A673 (cell line): ENCODE measurements around the gene KCMF1. TPM values are rescaled to one million over a fixed set of nuclear protein-coding genes. Genes with fewer than 3 reads are reported as not detected.

Experiments used
- BruUV-seq: library from RNA; stranded (reverse); fragments of 400-500 nt; replicated peaks from 2 replicates; lab custom pipeline; 2021; lab: Mats Ljungman, UMichigan
- CTCF ChIA-PET: fragments of 300-600 bp; sonication (Branson Sonifier 250); formaldehyde crosslinking; loops from one replicate; lab custom pipeline; 2022; ENCODE audit warnings: antibody characterized with exemption; lab: Charles Lee
- POLR2A ChIA-PET: fragments of 300-600 bp; sonication (Branson Sonifier 250); formaldehyde crosslinking; loops from one replicate; lab custom pipeline; 2022; ENCODE audit warnings: antibody characterized with exemption; ENCODE audit not compliant: low non-redundant PET; lab: Charles Lee
- DNase-seq: peaks from one replicate; pipeline ENCODE4 v3.0.0-alpha.2; 2015; ENCODE audit warnings: low spot score
- H3K27ac ChIP-seq: fragments of 200-600 bp; sonication (generic); 2 replicates; pipeline ENCODE4 v1.5.1; 2016; ENCODE audit warnings: mixed run types, low read depth, mild to moderate bottlenecking, mixed read lengths, antibody characterized with exemption, low read length; ENCODE audit not compliant: poor library complexity, severe bottlenecking
- H3K27me3 ChIP-seq: fragments of 200-600 bp; sonication (generic); replicated peaks from 2 replicates; pipeline ENCODE4 v1.6.1; 2017; ENCODE audit warnings: mixed run types, low read depth, mild to moderate bottlenecking, mixed read lengths, antibody characterized with exemption, low read length; ENCODE audit not compliant: insufficient read depth, poor library complexity
- H3K36me3 ChIP-seq: fragments of 200-600 bp; sonication (generic); 2 replicates; pipeline ENCODE4 v1.6.1; 2016; ENCODE audit warnings: mixed run types, mild to moderate bottlenecking, mixed read lengths, antibody characterized with exemption, low read length; ENCODE audit not compliant: insufficient read depth, poor library complexity, severe bottlenecking
- H3K4me1 ChIP-seq: fragments of 200-600 bp; sonication (generic); 2 replicates; pipeline ENCODE4 v1.6.1; 2017; ENCODE audit warnings: mixed run types, mild to moderate bottlenecking, mixed read lengths, antibody characterized with exemption, low read length; ENCODE audit not compliant: insufficient read depth, poor library complexity, severe bottlenecking
- H3K4me3 ChIP-seq: fragments of 200-600 bp; sonication (generic); 2 replicates; pipeline ENCODE4 v1.5.1; 2016; ENCODE audit warnings: low read depth, mixed run types, mild to moderate bottlenecking, mixed read lengths, low read length; ENCODE audit not compliant: poor library complexity, severe bottlenecking
- H3K9me3 ChIP-seq: fragments of 200-600 bp; sonication (generic); 2 replicates; pipeline ENCODE4 v1.6.1; 2016; ENCODE audit warnings: mixed run types, low read depth, mild to moderate bottlenecking, mixed read lengths, antibody characterized with exemption, low read length; ENCODE audit not compliant: poor library complexity, severe bottlenecking
- EZH2 ChIP-seq: fragments of 200-600 bp; sonication (generic); IDR thresholded peaks from 2 replicates; pipeline ENCODE4 v1.6.1; 2017; ENCODE audit warnings: borderline replicate concordance, low read depth, mild to moderate bottlenecking, mixed read lengths, antibody characterized with exemption, low read length; ENCODE audit not compliant: poor library complexity, severe bottlenecking
- intact Hi-C: fragments of 100-400 bp; cut with micrococcal nuclease; formaldehyde crosslinking; loops from one replicate; pipeline ENCODE4 v1.10.0; 2022; ENCODE audit not compliant: unreplicated experiment
- total RNA-seq: library from RNA; stranded (reverse); gene quantifications from 2 replicates; pipeline ENCODE4 v1.2.3, GENCODE V29; 2021
- TF ChIP-seq, protein P1 (sequence below): fragments of 300-800, 200-600 bp; sonication (generic); conservative IDR thresholded peaks from 2 replicates; pipeline ENCODE4 v1.5.1; 2017; ENCODE audit warnings: low read depth, mild to moderate bottlenecking, antibody characterized with exemption, low read length, moderate library complexity, mixed read lengths

Gene KCMF1
- total RNA-seq, 1 experiment from 2014 or later, result 110 TPM

DNA sequence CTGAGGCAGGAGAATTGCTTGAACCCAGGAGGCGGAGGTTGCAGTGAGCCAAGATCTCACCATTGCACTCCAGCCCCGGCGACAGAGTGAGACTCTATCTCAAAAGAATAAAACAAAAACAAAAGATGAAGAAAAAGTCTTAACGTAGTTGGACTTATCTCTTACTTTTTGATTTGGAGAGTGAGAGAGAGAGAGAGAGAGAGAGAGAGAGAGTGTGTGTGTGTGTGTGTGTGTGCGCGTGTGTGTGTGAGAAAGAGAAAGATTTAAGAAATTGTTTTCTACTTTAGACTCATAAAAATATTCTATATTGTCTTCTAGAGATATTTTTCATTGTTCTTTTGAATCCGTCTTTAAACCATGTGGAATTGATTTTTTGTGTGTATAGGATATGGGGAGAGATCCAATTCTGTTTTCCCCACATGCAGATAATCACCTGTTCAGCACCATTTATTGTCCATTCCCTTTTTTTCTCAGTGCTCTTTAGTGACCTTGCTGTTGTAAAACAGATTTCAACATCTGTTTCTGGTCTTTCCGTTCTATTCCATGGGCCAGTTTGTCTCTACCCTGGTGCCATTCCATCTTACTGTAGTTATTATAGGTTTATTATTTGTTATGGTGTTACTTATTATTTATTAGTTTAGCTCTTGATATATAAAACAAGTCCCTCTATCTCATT, 53.5 kb downstream of the KCMF1 start:
- no peak overlapping the region for H3K4me3 ChIP-seq
- no peaks in the 10 kb centered on the region for H3K4me1 ChIP-seq
- no peaks in the 10 kb centered on the region for H3K27me3 ChIP-seq
- intact Hi-C loops, result no loop called here
- BruUV-seq, result no TSS peak
- no peak overlapping the region for H3K27ac ChIP-seq
- H3K9me3 ChIP-seq, result no peaks in the 10 kb centered on the region
- no peak for TF ChIP-seq EZH2
- TF ChIP-seq, protein P1, sequence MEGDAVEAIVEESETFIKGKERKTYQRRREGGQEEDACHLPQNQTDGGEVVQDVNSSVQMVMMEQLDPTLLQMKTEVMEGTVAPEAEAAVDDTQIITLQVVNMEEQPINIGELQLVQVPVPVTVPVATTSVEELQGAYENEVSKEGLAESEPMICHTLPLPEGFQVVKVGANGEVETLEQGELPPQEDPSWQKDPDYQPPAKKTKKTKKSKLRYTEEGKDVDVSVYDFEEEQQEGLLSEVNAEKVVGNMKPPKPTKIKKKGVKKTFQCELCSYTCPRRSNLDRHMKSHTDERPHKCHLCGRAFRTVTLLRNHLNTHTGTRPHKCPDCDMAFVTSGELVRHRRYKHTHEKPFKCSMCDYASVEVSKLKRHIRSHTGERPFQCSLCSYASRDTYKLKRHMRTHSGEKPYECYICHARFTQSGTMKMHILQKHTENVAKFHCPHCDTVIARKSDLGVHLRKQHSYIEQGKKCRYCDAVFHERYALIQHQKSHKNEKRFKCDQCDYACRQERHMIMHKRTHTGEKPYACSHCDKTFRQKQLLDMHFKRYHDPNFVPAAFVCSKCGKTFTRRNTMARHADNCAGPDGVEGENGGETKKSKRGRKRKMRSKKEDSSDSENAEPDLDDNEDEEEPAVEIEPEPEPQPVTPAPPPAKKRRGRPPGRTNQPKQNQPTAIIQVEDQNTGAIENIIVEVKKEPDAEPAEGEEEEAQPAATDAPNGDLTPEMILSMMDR, result no peak
- ChIA-PET POLR2A (no interaction called here), CTCF (no interaction called here)
- H3K36me3 ChIP-seq, result peaks cover 11% of the 10 kb centered on the region
- DNase-seq, result no peak

DNA sequence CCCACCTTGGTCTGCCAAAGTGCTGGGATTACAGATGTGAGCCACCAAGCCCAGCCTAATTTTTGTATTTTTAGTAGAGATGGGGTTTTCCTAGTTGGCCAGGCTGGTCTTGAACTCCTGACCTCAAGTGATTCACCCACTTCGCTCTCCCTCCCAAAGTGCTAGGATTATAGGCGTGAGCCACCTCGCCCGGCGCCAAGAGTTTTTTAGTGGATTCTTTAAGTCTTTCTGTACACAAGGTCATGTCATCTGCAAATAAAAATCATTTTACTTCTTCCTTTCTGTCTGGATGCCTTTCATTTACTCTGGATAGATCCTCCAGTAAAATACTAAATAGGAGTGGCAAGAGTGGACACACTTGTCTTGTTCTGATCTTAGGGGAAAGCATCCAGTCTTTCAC, 61.7 kb downstream of the KCMF1 start:
- Histone ChIP-seq H3K36me3 (peaks cover 51% of the 10 kb centered on the region), H3K4me3 (no peak overlapping the region), H3K9me3 (no peaks in the 10 kb centered on the region), H3K4me1 (no peaks in the 10 kb centered on the region), H3K27me3 (no peaks in the 10 kb centered on the region), H3K27ac (no peak overlapping the region)
- TF ChIP-seq, protein P1, result no peak
- TF ChIP-seq EZH2, result no peak
- no TSS peak for BruUV-seq
- CTCF ChIA-PET, result no interaction called here
- no peak for DNase-seq
- intact Hi-C loops, result no loop called here
- POLR2A ChIA-PET, result no interaction called here

DNA sequence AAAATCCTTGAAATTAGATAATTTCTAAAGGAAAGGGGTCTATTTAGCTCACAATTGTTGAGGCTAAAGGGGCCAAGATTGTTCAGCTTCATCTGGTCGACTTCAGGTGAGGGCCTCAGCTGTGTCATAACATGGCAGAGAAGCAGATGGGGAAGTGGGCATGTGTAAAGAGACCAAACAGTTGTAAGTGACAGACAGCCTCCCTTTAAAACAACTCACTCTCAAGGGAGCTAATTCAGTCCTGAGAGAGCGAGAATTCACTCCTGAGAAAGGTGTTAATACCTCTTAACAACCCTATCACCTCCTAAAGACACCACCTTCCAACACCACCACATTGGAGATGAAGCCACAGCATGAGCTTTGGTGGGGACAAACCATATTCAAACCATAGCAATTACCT, 62.4 kb downstream of the KCMF1 start:
- Histone ChIP-seq H3K9me3 (no peaks in the 10 kb centered on the region), H3K36me3 (peaks cover 53% of the 10 kb centered on the region), H3K27me3 (no peaks in the 10 kb centered on the region), H3K27ac (no peak overlapping the region), H3K4me3 (no peak overlapping the region), H3K4me1 (no peaks in the 10 kb centered on the region)
- no TSS peak for BruUV-seq
- intact Hi-C loops, result no loop called here
- CTCF ChIA-PET, result interaction anchor here (0.6 kb wide), 1 partner anchor 18 kb away, joined by 4 read pairs; no protein-coding TSS in a partner anchor
- POLR2A ChIA-PET, result no interaction called here
- TF ChIP-seq, protein P1, result no peak
- no peak for TF ChIP-seq EZH2
- DNase-seq, result no peak
